H1 (cell line): ENCODE results near the gene NEURL4.

ENCODE experiments used
- CEBPB ChIP-seq: IDR thresholded peaks from 2 replicates; pipeline ENCODE4 v1.6.1; 2012; ENCODE audit warnings: low read depth, low read length
- EP300 ChIP-seq, 2 experiments: IDR thresholded peaks; 1 replicate in 1 of 2; 2 replicates in 1 of 2; pipeline ENCODE4 v1.6.1; 2011 to 2012; ENCODE audit warnings: low read depth in 2 of 2, low read length in 2 of 2, mild to moderate bottlenecking in 2 of 2, borderline replicate concordance in 1 of 2, inconsistent platforms in 1 of 2, moderate library complexity in 1 of 2
- POLR2A ChIP-seq, 2 experiments: IDR thresholded peaks; 1 replicate in 1 of 2; 2 replicates in 1 of 2; pipeline ENCODE4 v1.6.1; 2011; ENCODE audit warnings: low read depth in 2 of 2, low read length in 2 of 2, mild to moderate bottlenecking in 2 of 2; ENCODE audit errors: control extremely low read depth in 1 of 2
- RAD21 ChIP-seq, 2 experiments: IDR thresholded peaks in 1 of 2; conservative IDR thresholded peaks in 1 of 2; 2 replicates each; pipeline ENCODE4 v1.6.1; 2011; ENCODE audit warnings: low read depth in 2 of 2, low read length in 2 of 2, improper control_type of control experiment in 1 of 2, inconsistent platforms in 1 of 2, mild to moderate bottlenecking in 1 of 2, moderate library complexity in 1 of 2
- SIN3A ChIP-seq, 2 experiments: IDR thresholded peaks in 1 of 2; conservative IDR thresholded peaks in 1 of 2; 2 replicates each; pipeline ENCODE4 v1.6.1; 2011 to 2012; ENCODE audit warnings: low read length in 2 of 2, improper control_type of control experiment in 1 of 2, low read depth in 1 of 2, mild to moderate bottlenecking in 1 of 2
- TAF1 ChIP-seq: IDR thresholded peaks from 2 replicates; pipeline ENCODE4 v1.6.1; 2011; ENCODE audit warnings: mild to moderate bottlenecking, low read depth, low read length
- YY1 ChIP-seq: IDR thresholded peaks from 2 replicates; pipeline ENCODE4 v1.6.1; 2011; ENCODE audit warnings: low read depth, mild to moderate bottlenecking, low read length
- TF ChIP-seq, protein P1 (sequence below), 3 experiments: IDR thresholded peaks; 1 replicate in 2 of 3; 2 replicates in 1 of 3; pipeline versions ENCODE4 v1.5.1 to v1.6.1; 2011; ENCODE audit warnings: low read length in 3 of 3, mild to moderate bottlenecking in 3 of 3, inconsistent platforms in 2 of 3, low read depth in 1 of 3, moderate library complexity in 1 of 3; ENCODE audit not compliant: insufficient read depth in 1 of 3; ENCODE audit errors: control extremely low read depth in 1 of 3
- TF ChIP-seq, protein P2 (sequence below): IDR thresholded peaks from 2 replicates; pipeline ENCODE4 v1.6.1; 2012; ENCODE audit warnings: inconsistent platforms

DNA sequence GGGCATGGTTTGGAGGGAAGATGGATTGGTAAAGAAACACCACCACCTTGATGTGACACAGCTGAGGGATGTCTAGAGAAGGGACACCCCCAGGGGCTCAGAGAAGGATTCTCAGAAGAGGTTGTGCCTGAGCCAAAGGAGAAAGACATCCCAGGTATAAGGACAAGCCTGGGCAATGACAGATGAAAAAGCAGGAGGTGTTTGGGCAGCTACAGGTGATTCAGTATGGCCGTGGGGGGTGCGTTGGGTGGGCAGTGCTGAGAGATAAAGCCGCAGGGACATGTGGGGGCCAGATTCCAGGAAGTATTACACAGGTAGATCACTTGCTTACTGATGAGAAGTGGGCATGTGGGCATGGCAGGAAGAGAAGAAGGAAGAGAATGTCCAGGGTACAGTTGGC lies 32.8 kb upstream of the NEURL4 start:
- TF ChIP-seq, protein P1, sequence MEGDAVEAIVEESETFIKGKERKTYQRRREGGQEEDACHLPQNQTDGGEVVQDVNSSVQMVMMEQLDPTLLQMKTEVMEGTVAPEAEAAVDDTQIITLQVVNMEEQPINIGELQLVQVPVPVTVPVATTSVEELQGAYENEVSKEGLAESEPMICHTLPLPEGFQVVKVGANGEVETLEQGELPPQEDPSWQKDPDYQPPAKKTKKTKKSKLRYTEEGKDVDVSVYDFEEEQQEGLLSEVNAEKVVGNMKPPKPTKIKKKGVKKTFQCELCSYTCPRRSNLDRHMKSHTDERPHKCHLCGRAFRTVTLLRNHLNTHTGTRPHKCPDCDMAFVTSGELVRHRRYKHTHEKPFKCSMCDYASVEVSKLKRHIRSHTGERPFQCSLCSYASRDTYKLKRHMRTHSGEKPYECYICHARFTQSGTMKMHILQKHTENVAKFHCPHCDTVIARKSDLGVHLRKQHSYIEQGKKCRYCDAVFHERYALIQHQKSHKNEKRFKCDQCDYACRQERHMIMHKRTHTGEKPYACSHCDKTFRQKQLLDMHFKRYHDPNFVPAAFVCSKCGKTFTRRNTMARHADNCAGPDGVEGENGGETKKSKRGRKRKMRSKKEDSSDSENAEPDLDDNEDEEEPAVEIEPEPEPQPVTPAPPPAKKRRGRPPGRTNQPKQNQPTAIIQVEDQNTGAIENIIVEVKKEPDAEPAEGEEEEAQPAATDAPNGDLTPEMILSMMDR (IDR thresholded peaks at IDR 0.05; ENCODE audit: control extremely low read depth in 1 of 3, insufficient read depth in 1 of 3, low read depth in 1 of 3, low read length in 3 of 3) = no peak
- TF ChIP-seq, protein P2, sequence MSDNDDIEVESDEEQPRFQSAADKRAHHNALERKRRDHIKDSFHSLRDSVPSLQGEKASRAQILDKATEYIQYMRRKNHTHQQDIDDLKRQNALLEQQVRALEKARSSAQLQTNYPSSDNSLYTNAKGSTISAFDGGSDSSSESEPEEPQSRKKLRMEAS = no peak
- TF ChIP-seq POLR2A (IDR thresholded peaks at IDR 0.05; ENCODE audit: control extremely low read depth in 1 of 2, low read depth in 2 of 2, low read length in 2 of 2) (no peak), CEBPB (no peak), SIN3A (conservative IDR thresholded peaks at IDR 0.05 in 1 of 2, IDR thresholded peaks at IDR 0.05 in 1 of 2; ENCODE audit: low read depth in 1 of 2, low read length in 2 of 2) (no peak), TAF1 (no peak), YY1 (no peak), RAD21 (IDR thresholded peaks at IDR 0.05 in 1 of 2, conservative IDR thresholded peaks at IDR 0.05 in 1 of 2; ENCODE audit: low read depth in 2 of 2, low read length in 2 of 2) (no peak), EP300 (IDR thresholded peaks at IDR 0.05; ENCODE audit: borderline replicate concordance in 1 of 2, low read depth in 2 of 2, low read length in 2 of 2) (no peak)
